NCI-H446 (cell line): ENCODE results near the gene MRPL55.

Source experiments
- DNase-seq, 2 experiments: peaks; one replicate each; lab custom pipeline; 2025; lab: John Stamatoyannopoulos, UW

The MRPL55 gene

GRCh38 chr1:228084325-228084724 lies 24.8 kb downstream of the MRPL55 start:
- no peak for DNase-seq

DNA sequence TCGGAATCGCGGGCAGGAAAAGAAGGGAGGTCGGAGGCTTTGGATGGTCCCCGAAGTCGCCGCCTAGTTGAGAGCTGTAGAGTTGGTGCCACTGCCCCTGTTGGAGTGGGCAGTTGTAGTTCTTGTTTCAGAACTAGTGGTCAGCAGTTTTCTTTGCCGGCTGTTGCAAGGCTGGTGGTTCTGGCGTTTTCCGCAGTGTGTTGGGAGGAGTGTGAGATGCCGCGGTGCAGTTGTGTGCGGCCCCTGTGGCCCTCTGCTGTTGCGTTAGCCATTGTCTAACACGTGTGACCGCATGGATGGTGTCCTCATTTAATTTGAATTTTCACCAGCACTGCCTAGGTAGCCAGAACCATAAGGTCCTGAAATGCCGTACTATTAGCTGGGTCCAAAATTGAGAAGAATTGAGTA lies 25.2 kb downstream of the MRPL55 start:
- DNase-seq = no peak

- DNase-seq = no peak
These were observed 25.9 kb downstream of the MRPL55 start for GRCh38 chr1:228082918-228083870.

- peak; percentile 78 to 98 for DNase-seq
These were observed 26.7 kb downstream of the MRPL55 start, which contains the start of gene ARF1 for GRCh38 chr1:228082214-228082917. Gene ARF1, plus strand, starts transcription at chr1:228082708. Its CDS starts 14,407 bp downstream, at chr1:228097115.

DNA sequence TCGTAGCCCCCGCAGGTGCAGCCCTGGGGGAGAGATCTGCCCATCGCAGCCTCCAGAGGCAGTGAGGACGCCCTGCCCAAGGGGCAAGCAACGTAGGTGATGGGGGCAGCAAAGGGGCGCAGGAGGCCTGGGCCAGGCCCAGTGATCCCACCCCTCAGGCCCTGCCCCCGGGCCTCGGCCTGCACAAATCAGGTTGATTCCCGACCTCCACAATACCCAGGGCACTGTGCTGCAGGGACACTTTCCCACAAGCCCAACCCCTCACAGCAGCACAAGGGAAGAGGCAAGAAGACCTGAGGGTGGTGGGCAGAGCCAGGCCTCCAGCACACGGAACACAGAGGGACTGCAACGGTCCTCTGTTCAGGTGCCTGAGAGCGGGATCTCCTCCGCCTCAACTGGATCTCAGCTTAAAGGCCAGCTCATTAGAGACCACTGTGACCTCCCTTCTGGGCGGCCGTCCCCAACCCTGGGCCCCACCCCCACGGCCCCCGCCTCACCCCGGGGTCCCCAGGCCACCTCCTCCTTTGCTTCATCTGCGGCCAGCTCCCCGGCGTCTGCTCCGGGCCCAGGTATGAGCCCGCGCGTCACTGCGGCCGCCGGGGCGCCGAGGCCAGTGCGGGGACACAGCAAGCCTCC lies 27.4 kb downstream of the MRPL55 start:
- no peak for DNase-seq

DNA sequence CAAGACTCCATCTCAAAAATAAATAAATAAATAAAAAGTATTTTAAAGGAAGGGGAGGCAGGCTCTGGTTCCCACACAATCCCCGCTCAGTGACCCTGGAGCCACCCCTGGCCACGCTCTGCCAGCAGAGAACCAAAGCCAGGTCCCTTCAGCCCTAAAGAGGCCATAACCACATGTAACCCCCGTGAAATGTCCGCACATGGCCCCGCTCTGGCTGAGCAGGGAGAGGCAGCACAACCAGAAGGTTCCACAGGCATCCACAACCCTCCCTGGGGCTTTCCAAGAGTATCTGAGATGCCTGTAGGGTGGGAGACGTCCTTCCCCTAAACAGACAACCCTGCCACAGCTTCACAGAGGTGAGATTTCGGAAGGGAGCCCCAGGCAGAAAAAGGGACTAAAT lies 28.0 kb downstream of the MRPL55 start:
- no peak for DNase-seq

GRCh38 chr1:228079601-228080263 lies 29.4 kb downstream of the MRPL55 start:
- DNase-seq = no peak

- DNase-seq = no peak
These were observed 30.1 kb downstream of the MRPL55 start for GRCh38 chr1:228079013-228079412.

DNA sequence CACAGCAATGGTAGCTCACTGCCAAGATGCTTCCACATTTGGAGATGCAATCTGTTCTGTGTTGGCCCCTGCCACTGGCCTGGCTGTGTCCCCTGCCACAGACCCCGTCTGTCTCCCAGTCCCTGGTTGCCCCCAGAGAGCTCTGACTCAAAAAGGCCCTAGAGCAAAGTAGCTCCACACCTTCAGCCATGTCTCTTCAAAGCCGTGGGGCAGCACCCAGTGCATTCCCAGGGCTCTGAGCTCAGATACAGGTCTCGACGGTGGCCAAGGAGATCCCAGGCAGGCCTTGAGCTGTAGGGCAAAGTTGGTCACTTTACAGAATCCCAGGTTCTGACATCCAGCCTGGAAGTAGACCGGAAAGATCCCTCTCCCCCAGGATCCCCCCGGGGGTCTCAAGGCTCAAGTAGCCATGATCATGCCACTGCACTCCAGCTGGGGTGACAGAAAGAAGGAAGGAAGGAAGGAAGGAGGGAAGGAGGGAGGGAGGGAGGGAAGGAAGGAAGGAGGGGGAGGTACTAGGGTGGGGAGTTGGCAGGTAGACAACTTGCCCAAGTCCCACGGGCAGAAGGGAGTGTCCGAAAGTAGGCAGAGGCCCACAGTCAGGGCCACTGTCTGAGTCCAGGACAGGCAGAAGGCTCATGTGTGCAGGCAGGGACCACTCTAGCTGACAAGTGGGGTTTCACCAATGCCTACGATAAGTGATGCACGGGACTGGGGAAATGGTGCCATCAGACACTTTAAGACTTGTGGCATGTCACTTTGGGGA lies 31.4 kb downstream of the MRPL55 start:
- peak; percentile 9 to 52 for DNase-seq

GRCh38 chr1:228076796-228077430 lies 32.2 kb downstream of the MRPL55 start:
- no peak for DNase-seq

DNA sequence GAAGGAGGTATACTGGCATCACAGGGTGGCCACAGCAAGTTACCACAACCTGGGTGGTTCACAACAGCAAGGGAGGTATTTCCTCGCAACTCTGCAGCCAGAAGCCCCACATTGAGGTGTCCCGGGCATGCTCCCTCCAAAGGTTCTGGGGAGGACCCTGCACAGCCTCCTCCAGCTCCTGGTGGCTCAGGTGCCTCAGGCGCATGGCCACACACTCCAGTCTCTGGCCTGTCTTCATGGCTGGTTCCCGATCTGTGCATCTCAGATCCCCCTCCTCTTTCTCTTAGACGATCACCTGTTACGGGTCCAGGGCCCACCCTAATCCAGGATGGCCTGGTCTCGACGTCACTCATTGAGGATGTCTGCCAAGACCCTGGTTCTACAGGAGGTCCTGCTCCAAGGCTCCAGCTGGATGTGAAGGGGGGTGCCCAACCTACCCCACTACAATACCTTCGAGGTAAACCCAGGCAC lies 33.3 kb downstream of the MRPL55 start:
- DNase-seq = no peak

DNA sequence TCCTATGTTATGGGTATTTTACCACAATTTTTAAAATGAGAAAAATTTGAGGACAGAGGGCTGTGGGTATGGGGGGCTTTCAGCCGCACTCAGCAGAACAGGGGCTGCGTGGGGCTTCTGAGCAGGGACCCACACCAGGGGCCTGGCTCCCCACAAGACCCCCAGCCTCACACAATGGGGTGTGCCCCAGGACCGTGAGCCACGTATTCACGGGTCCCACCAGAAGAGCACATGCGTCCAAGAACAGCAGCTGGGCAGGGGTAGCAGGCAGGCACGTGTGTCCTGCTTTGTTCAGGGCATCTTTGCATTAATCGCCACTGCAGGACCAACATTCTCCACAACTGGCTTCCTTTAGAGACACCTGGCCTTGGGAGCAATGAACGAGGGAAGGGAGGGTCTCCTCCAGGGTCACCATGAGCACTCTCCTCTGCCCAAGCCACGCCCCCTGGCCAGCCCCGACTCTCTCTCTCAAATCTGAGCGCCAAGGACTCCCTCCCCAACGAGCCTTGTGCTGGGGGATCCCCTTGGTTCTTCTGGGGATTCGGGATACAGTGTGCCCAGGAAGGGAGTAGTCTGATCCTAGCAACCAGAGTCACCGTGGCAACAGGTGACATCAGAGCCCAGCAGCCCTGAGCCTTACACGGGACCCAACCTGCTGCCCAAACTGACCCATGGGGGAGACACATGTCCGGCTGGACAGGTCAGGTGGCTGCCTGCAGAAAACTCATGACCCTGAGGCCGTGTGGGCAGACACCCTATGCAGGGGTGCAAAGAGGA lies 34.0 kb downstream of the MRPL55 start:
- no peak for DNase-seq

DNA sequence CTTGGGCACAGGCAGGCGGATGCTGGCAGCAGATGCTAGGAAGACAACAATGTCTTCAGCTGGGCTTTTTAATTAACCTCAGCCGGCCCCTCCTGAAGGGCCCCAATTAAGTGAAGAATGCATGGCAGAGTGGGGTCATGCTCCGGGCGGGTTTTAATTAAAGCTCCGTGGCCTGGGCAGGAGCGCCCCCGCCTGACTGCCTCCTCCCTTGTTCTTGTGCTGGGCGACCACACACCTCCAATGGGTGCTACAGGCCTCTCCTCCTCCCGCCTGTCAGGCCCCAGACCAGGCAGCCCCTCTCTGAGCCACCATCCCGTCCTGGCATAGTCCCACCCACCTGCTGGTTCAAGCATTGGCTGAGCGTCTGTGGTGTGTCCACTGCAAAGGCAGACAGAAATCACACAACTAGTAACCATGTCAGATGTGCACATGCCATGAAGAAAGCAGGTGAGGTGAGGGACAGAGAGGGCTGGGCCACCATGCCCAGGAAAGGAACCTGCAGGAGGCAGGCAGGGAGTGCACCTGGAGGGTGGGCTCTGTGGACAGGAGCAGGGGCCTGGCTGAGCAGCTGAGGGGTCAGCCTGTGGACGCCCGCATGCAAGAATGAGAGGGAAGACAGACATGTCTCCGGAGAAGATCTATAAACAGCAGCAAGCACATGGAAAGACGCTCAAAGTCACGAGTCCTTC lies 35.1 kb downstream of the MRPL55 start:
- DNase-seq = no peak

DNA sequence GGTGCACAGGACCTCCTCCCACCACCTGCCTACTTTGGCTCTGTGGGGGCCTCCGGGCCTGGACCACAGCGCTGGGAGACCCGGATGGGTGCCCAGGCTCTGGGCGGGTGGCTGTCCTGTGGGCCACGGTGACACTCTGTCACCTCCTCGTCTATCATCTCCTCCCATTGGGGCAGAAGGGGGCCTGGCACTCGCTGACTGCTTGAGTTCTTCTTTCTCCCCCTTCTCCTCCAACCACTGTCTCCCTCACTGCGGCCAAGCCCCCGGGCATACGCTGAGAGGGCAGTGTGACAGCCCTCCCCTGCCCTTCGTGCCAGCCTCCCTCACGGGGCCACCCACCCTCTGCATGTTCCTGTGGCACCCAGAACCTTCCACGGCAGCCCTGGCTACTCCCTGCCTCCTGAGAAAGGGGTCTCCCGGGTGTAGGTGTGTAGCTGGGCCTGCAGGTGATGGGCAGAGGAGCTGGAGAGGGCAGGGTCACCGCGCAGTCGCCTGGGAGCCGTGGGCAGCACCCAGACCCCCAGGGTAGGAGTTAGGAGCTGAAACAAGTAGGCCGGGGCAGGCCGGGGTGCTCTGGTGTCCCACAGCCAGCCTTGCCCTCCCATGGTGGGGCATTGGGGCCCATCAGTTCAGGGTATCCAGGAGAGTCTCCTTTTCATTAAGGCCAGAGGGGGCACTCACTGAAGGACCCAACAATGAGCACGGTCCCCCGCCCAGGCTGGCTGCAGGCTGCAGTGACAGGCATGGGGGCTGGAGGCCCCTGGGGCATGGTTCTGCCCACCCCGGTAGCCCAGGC lies 35.8 kb downstream of the MRPL55 start:
- DNase-seq = no peak

DNA sequence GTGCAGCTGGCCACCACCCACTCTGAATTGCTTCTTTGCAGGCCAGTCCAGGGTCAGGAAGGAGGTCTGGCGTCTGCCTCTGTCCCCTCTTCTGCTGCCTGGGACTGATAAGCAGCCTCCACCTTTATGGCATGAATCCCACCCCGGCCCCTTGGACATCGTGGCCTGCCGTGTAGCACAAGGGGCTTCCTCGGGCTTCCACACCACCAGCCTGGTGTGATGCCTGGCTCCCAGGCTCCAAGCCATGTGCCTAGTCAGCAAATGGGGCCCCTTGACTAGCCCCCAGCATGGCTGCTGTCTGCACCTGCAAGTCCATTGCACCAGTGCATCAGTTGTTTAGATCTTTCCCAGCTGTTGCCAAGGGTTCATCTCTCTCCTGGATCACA lies 36.4 kb downstream of the MRPL55 start:
- no peak for DNase-seq

- DNase-seq = no peak
These were observed 37.1 kb downstream of the MRPL55 start for GRCh38 chr1:228071839-228072657.

GRCh38 chr1:228070851-228071250 lies 38.2 kb downstream of the MRPL55 start:
- DNase-seq = no peak

DNA sequence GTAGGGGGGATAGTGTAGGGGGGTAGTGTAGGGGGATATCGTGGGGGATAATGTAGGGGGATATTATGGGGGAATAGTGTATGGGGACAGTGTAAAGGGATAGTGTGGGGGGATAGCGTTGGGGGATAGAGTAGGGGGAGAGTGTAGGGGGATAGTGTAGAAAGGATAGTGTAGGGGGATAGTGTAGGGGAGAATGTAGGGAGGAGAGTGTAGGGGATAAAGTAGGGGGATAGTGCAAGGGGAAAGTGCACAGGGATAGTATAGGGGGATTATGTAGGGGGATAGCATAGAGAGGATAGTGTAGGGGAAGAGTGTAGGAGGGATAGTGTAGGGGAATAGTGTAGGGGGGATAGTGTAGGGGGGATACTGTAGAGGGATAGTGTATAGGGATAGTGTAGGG lies 38.9 kb downstream of the MRPL55 start:
- no peak for DNase-seq
